ENCODE results near the gene CRYAA.
A peak's percentile ranks its signal among the peaks of the same experiment; 100 is the strongest.

The CRYAA gene

GRCh38 chr21:43188592-43189210 lies 19.9 kb downstream of the CRYAA start:
- peaks cover 2% of the 10 kb centered on the region; the same call in 1 of the 2 replicates for H3K9me3 ChIP-seq (ENCODE audit: control insufficient read depth, insufficient read depth, low read length)
- H3K27me3 ChIP-seq (ENCODE audit: control insufficient read depth, low read length), result no peaks in the 10 kb centered on the region
- no peaks in the 10 kb centered on the region for H3K9me2 ChIP-seq (replicated peaks; ENCODE audit: control insufficient read depth, low read length)
- H4K20me1 ChIP-seq (ENCODE audit: control insufficient read depth, insufficient read depth, low read depth, low read length), result no peaks in the 10 kb centered on the region
- peak overlapping the region; percentile 40; the same call in 1 of the 2 replicates for H3K27ac ChIP-seq (ENCODE audit: low read depth, low read length)
- no peaks in the 10 kb centered on the region for H3K79me2 ChIP-seq (ENCODE audit: control insufficient read depth, low read length)
- H3K4me2 ChIP-seq (ENCODE audit: low read length), result peak overlapping the region; percentile 64
- H3K4me1 ChIP-seq (ENCODE audit: control insufficient read depth, low read length), result peaks cover 28% of the 10 kb centered on the region
- no peaks in the 10 kb centered on the region for H3F3A ChIP-seq (ENCODE audit: control insufficient read depth, insufficient read depth)
- H3K4me3 ChIP-seq (ENCODE audit: low read length), result peak overlapping the region; percentile 53
- no peak for TF ChIP-seq CTCF (IDR thresholded peaks at IDR 0.05; ENCODE audit: low read depth, low read length, poor library complexity, severe bottlenecking)
- no peak for TF ChIP-seq EZH2phosphoT487 (IDR thresholded peaks at IDR 0.05; ENCODE audit: borderline replicate concordance, low read length)
- no peaks in the 10 kb centered on the region for H3K36me3 ChIP-seq (ENCODE audit: control insufficient read depth, low read length)

GRCh38 chr21:43189936-43190335 lies 21.1 kb downstream of the CRYAA start:
- Histone ChIP-seq H3K4me3 (ENCODE audit: low read length) (no peak overlapping the region), H3K27me3 (ENCODE audit: control insufficient read depth, low read length) (no peaks in the 10 kb centered on the region), H3K9me2 (replicated peaks; ENCODE audit: control insufficient read depth, low read length) (no peaks in the 10 kb centered on the region), H4K20me1 (ENCODE audit: control insufficient read depth, insufficient read depth, low read depth, low read length) (no peaks in the 10 kb centered on the region), H3F3A (ENCODE audit: control insufficient read depth, insufficient read depth) (no peaks in the 10 kb centered on the region), H3K4me2 (ENCODE audit: low read length) (no peak overlapping the region), H3K4me1 (ENCODE audit: control insufficient read depth, low read length) (peaks cover 37% of the 10 kb centered on the region), H3K36me3 (ENCODE audit: control insufficient read depth, low read length) (no peaks in the 10 kb centered on the region), H3K79me2 (ENCODE audit: control insufficient read depth, low read length) (no peaks in the 10 kb centered on the region), H3K27ac (ENCODE audit: low read depth, low read length) (no peak overlapping the region), H3K9me3 (ENCODE audit: control insufficient read depth, insufficient read depth, low read length) (peaks cover 2% of the 10 kb centered on the region; the same call in 1 of the 2 replicates)
- TF ChIP-seq EZH2phosphoT487 (IDR thresholded peaks at IDR 0.05; ENCODE audit: borderline replicate concordance, low read length), result no peak
- no peak for TF ChIP-seq CTCF (IDR thresholded peaks at IDR 0.05; ENCODE audit: low read depth, low read length, poor library complexity, severe bottlenecking)

GRCh38 chr21:43190544-43190943 lies 21.7 kb downstream of the CRYAA start:
- TF ChIP-seq EZH2phosphoT487 (IDR thresholded peaks at IDR 0.05; ENCODE audit: borderline replicate concordance, low read length) (no peak), CTCF (IDR thresholded peaks at IDR 0.05; ENCODE audit: low read depth, low read length, poor library complexity, severe bottlenecking) (no peak)
- Histone ChIP-seq H3K79me2 (ENCODE audit: control insufficient read depth, low read length) (no peaks in the 10 kb centered on the region), H3K36me3 (ENCODE audit: control insufficient read depth, low read length) (no peaks in the 10 kb centered on the region), H3K4me2 (ENCODE audit: low read length) (no peak overlapping the region), H3K27ac (ENCODE audit: low read depth, low read length) (no peak overlapping the region), H3F3A (ENCODE audit: control insufficient read depth, insufficient read depth) (no peaks in the 10 kb centered on the region), H3K9me3 (ENCODE audit: control insufficient read depth, insufficient read depth, low read length) (peaks cover 2% of the 10 kb centered on the region; the same call in 1 of the 2 replicates), H3K9me2 (replicated peaks; ENCODE audit: control insufficient read depth, low read length) (no peaks in the 10 kb centered on the region), H3K4me1 (ENCODE audit: control insufficient read depth, low read length) (peaks cover 37% of the 10 kb centered on the region), H3K27me3 (ENCODE audit: control insufficient read depth, low read length) (no peaks in the 10 kb centered on the region), H4K20me1 (ENCODE audit: control insufficient read depth, insufficient read depth, low read depth, low read length) (no peaks in the 10 kb centered on the region), H3K4me3 (ENCODE audit: low read length) (no peak overlapping the region)

All from DOHH2 (cell line).